Muscle layer of colon (tissue), 2 donors: ENCODE data around the gene HENMT1.
"Not testable (repeated sequence)": the region's sequence is repeated elsewhere in the genome, so short reads cannot be mapped to it uniquely, and the experiment has no call there.

Experiments
- H3K27ac ChIP-seq: one replicate; pipeline ENCODE4 v1.7.0; 2013; ENCODE audit warnings: low read depth, mild to moderate bottlenecking, low read length, moderate library complexity
- H3K27me3 ChIP-seq, 2 donors: one replicate each; pipeline ENCODE4 v1.7.0; 2013; ENCODE audit warnings: low read length in 2 of 2, mild to moderate bottlenecking in 2 of 2; ENCODE audit not compliant: insufficient read depth in 2 of 2, control insufficient read depth in 1 of 2
- H3K36me3 ChIP-seq: one replicate; pipeline ENCODE4 v1.7.0; 2013; ENCODE audit warnings: mild to moderate bottlenecking, low read length; ENCODE audit not compliant: insufficient read depth
- H3K4me1 ChIP-seq: one replicate; pipeline ENCODE4 v1.7.0; 2013; ENCODE audit warnings: mild to moderate bottlenecking, low read length; ENCODE audit not compliant: insufficient read depth
- H3K4me3 ChIP-seq, 2 donors: one replicate each; pipeline ENCODE4 v1.7.0; 2013; ENCODE audit warnings: low read length in 2 of 2, low read depth in 1 of 2, mild to moderate bottlenecking in 1 of 2, moderate library complexity in 1 of 2
- H3K9ac ChIP-seq: one replicate; pipeline ENCODE4 v1.7.0; 2013; ENCODE audit warnings: low read length
- H3K9me3 ChIP-seq: one replicate; pipeline ENCODE4 v1.7.0; 2013; ENCODE audit warnings: mild to moderate bottlenecking, low read length
- donor health status: abdominal sarcoma.
- donor health status: Adenocarcinoma of cecum.

The HENMT1 gene

DNA sequence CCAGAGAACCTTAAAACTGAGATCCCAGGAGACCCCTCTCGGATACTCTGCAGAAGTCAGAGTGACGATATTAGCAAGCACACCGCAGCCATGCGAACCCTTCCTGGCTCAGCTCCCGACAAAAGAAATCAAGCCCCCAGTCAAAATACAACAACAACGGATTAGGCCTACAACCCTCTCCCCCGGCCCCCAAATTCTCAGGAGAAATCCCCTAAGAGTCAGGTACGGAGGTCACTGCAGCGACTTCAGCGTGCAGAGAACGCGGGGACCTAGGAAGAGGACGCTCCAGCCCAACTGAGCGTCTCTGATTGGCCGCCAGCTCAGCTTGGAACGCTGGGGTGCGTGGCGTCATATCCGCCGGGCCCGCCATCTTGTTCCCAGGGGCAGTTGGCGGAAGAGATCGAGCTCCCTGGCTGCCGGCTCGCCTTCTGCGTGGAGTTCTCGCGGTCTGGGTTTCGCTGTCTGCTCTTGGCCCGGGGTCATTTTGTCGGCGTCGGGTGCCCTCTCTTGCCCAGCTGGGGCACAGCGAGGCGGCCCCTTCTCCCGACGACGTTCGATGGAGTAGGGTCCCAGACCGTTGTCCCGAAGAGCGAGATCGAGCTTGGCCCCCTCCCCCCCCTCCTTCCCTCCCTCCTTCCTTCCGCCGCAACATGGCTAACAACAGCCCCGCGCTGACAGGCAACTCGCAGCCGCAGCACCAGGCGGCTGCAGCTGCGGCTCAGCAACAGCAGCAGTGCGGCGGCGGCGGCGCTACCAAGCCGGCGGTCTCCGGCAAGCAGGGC is 31.2 kb upstream of the HENMT1 start, which contains the start of gene PRPF38B:
PRPF38B (plus strand) TSS at position 369 of the 782 bp plus-strand sequence; CDS start at position 651, 282 bp downstream.
- peak within 1 kb of the TSS; percentile 90 for H3K27ac ChIP-seq
- peak within 1 kb of the TSS; percentile 75 for H3K9ac ChIP-seq
- no peaks in the 10 kb centered on the region for H3K9me3 ChIP-seq
- H3K4me1 ChIP-seq, result peaks cover 23% of the 10 kb centered on the region
- H3K4me3 ChIP-seq, result peak within 1 kb of the TSS; percentile 67 to 97
- peaks cover 16% of the 10 kb centered on the region for H3K36me3 ChIP-seq
- H3K27me3 ChIP-seq, result no peaks in the 10 kb centered on the region

DNA sequence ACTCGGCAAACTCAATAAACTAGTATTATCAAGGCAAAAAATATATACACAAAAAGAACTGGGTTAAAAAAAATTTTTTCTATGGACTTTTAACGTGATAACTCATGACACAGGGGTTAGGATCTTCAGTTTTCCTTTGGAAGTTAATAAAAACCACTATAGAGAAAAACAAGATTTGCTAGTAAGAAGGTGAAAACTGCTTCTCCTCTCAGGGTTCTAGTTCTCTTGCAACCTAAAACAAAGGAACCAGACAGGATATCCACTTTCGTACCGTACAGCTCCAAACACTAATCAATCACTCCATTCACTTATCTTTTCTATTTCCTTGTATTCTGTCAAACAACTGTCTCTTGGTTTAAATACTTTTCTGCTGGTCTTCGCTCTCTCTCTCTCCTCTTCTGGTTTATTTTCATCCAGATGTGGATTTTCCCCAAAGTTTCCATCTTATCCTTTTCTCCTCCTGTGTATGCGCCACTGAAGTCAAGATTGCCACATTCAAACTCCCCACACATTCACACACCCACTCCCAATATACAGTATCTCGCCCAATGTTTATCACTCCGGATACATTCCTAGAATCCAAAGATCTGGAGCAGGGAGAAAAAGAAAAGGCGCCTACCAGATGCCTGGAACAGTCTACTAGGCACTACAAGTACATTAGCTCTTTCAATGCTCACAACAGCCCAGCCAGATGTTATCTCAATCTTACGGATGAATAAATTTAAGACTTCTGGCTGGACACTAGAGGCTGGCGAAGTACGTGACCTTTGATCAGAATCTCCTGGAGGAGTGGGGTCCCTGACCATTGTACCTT is 30.4 kb upstream of the HENMT1 start:
- peaks cover 23% of the 10 kb centered on the region for H3K4me1 ChIP-seq
- H3K27me3 ChIP-seq, result no peaks in the 10 kb centered on the region
- peak overlapping the region; percentile 75 for H3K9ac ChIP-seq
- peak overlapping the region; percentile 90 for H3K27ac ChIP-seq
- H3K9me3 ChIP-seq, result no peaks in the 10 kb centered on the region
- peaks cover 8% of the 10 kb centered on the region for H3K36me3 ChIP-seq
- peak overlapping the region; percentile 67 to 97 for H3K4me3 ChIP-seq

DNA sequence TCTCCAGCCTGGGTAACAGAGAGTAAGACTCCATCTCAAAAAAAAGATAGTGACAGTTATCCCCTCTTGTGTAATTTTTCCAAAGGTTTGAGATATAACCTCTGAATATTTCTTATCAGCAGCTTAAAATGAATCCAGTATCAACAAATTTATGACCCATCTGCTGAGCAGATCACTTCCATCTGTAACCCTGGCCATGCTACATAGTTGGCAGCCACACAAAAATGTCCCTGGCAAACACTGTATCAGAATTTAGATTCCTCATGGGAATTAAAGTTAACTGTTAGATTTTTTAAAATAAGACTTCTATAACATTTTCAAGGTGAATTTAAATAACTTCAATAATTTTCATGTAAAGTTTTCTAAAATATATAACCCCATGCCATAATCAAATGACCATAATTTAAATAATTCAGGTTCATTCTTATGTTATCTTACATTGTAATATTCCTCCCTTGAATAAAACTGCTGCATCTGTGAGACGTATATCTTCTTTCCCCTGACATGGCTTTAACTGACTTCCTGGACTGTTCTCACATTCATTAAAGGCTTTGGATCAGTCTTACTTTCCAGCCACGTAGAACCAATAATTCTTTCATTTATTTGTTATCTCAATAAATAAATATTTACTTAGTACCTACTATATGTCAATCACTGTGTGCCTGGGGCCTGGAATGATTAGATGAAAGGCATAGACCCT is 25.9 kb upstream of the HENMT1 start:
- Histone ChIP-seq H3K36me3 (no peaks in the 10 kb centered on the region), H3K27ac (no peak overlapping the region), H3K27me3 (no peaks in the 10 kb centered on the region), H3K9ac (no peak overlapping the region), H3K9me3 (no peaks in the 10 kb centered on the region), H3K4me3 (no peak overlapping the region), H3K4me1 (peaks cover 9% of the 10 kb centered on the region)

DNA sequence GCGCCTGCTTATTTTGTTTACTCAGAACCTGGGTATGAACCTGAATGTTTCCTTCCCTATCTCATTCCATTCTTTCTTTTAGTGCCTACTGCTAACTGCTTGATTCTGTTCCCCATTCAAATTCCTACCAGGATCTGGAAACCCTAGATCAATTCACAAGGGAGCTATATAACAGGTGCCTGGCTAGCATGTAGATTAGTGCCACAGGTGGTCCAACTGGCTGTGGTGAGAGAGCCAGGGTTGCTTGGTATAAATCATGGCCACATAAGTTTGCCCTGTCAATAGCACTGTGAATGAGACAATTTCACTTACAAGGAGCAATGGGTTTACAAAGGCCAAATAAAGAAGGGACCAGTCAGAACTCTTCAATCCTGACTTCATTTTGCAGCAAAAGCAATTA is 24.6 kb upstream of the HENMT1 start:
- Histone ChIP-seq H3K4me3 (no peak overlapping the region), H3K9ac (no peak overlapping the region), H3K36me3 (no peaks in the 10 kb centered on the region), H3K27me3 (no peaks in the 10 kb centered on the region), H3K9me3 (no peaks in the 10 kb centered on the region), H3K27ac (no peak overlapping the region), H3K4me1 (no peaks in the 10 kb centered on the region)

DNA sequence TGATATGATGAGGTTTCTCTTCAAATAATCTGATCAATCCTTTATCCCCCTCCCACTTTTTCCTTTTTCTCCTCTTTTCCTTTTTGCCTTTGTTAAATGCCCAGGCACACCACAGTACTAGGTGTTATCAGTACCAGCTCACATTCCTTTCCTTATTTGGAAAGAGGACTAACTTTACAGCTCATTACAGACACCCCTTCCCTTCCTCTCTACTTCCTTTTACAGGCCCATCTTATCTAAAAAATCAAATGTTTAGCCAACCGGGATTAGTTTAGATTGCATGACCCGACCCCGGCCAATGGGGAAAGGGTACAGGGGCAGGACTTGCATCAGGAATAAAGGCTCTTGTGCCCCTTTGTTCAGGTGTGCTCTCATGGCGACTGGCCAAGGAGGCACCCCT is 20.8 kb upstream of the HENMT1 start:
- H3K4me3 ChIP-seq, H3K27ac ChIP-seq, H3K4me1 ChIP-seq, H3K36me3 ChIP-seq, H3K9ac ChIP-seq, H3K9me3 ChIP-seq, H3K27me3 ChIP-seq: not testable (repeated sequence)

DNA sequence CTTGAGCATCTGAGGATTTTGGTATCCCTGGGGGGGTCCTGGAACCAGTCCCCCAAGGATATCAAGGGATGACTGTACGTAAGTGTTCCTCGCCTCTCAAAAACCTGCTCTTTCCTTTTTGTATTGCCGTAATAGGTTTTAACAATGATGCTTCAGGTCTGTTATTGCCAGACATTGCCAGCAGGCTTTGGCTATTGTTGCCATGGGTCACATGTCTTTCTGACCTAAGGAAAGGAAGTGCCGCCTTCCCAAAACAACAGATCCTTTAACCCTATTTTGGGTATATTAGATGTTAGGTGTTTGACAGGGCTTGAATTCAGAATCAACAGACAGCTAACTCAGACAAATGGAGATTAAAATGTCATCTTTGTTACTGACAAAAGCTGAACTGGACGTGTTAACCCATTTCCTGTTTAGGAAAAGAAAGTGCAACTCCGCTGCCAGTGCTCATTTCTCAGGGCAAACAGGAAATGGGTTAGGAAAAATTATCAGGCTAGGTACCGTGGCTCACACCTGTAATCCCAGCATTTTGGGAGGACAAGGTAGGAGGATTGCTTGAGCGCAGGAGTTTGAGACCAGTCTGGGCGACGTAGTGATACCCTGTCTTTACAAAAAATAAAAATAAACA is 18.8 kb upstream of the HENMT1 start:
- Histone ChIP-seq H3K27me3 (no peaks in the 10 kb centered on the region), H3K9me3 (no peaks in the 10 kb centered on the region), H3K4me3 (no peak overlapping the region), H3K9ac (no peak overlapping the region), H3K27ac (no peak overlapping the region), H3K36me3 (no peaks in the 10 kb centered on the region), H3K4me1 (no peaks in the 10 kb centered on the region)

DNA sequence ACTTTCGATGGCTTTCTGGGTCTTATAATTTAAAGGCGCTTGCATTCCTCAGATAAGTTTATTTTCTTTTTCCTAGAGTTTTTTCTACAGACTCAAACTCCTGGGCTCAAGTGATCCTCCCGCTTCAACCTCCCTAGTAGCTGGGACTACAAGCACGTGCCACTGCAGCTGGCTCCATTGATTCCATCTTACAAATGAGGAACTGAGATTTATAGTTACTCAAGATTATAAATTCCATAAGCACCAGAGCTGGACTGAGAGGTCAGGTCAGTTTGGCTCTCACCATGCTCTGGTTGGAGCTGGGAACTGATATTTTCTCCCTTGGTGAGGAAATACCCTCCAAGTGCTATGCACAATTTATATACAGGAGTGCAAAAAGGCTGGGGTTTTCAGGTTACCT is 17.8 kb upstream of the HENMT1 start:
- Histone ChIP-seq H3K9me3 (no peaks in the 10 kb centered on the region), H3K27ac (no peak overlapping the region), H3K27me3 (no peaks in the 10 kb centered on the region), H3K4me1 (no peaks in the 10 kb centered on the region), H3K9ac (no peak overlapping the region), H3K4me3 (no peak overlapping the region), H3K36me3 (no peaks in the 10 kb centered on the region)

DNA sequence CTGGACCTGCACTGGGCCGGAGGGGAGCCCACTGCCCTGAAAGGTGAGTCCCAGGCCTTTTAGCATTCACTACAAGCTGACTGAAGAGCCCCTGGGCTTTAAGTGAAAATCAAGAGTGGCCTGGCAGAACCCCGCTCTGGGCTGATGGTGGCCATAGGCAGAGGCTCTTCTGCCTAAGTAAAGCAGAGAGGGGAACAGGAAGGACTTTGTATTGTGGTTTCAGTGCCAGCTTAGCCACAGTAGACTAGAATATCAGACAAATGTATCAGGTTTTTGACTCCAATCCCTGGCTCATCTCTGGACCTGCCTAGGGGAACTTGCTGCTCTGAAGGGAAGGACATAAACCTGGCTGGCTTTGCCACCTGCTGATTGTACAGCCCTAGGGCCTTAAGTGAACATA is 10.2 kb upstream of the HENMT1 start:
- Histone ChIP-seq H3K36me3 (no peaks in the 10 kb centered on the region), H3K4me1 (no peaks in the 10 kb centered on the region), H3K9me3 (no peaks in the 10 kb centered on the region), H3K4me3 (no peak overlapping the region), H3K27me3 (no peaks in the 10 kb centered on the region), H3K27ac (no peak overlapping the region), H3K9ac (no peak overlapping the region)

DNA sequence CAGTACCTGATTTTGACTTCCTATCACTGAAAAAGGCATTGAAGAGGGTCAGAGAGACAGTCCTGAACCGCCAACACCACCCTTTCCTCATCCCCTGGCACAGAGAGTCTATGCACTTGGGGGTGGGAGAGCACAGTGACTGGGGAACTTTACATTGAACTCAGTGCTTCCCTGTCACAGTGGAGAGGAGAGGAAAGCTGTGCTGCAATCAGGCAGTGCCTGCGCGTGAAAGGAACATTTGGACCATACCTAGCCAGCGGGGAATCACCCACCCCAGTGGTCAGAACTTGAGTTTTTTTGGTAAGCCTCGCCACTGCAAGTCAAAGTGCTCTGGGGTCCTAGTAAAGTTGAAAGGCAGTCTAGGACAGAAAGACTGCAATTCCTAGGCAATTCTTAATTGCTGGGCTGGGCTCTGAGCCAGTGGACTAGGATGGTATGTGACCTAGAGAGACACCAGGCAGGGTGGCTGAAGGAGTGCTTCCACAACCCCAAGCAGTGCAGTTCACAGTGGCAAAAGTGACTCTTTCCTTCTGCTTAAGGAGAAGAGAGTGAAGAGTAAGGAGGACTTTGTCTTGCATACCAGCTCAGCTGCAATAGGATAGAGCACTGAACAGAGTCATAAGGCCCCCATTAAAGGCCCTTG is 9.4 kb upstream of the HENMT1 start:
- Histone ChIP-seq H3K4me1 (no peaks in the 10 kb centered on the region), H3K9me3 (no peaks in the 10 kb centered on the region), H3K4me3 (no peak overlapping the region), H3K9ac (no peak overlapping the region), H3K27ac (no peak overlapping the region), H3K36me3 (no peaks in the 10 kb centered on the region), H3K27me3 (no peaks in the 10 kb centered on the region)

DNA sequence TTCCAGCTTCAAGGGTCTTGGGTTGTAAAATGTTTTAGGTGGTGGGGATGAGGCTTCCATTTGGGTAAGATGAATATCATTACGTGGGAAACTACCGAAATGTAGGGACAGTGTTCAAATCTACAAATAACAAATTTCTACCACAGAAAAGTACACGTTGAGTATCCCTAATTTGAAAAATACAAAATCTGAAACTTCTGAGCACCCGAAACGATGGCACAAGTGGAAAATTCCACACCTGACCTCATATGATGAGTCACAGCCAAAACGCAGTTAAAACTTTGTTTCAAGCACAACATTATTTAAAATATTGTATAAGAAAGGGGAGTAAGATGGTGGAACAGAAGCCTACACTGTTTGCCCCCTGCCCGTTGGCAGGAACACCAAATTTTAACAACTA is 8.8 kb upstream of the HENMT1 start:
- H3K27ac ChIP-seq, result no peak overlapping the region
- no peaks in the 10 kb centered on the region for H3K36me3 ChIP-seq
- H3K4me3 ChIP-seq, result no peak overlapping the region
- H3K9me3 ChIP-seq, result no peaks in the 10 kb centered on the region
- H3K9ac ChIP-seq, result no peak overlapping the region
- H3K27me3 ChIP-seq, result no peaks in the 10 kb centered on the region
- no peaks in the 10 kb centered on the region for H3K4me1 ChIP-seq

DNA sequence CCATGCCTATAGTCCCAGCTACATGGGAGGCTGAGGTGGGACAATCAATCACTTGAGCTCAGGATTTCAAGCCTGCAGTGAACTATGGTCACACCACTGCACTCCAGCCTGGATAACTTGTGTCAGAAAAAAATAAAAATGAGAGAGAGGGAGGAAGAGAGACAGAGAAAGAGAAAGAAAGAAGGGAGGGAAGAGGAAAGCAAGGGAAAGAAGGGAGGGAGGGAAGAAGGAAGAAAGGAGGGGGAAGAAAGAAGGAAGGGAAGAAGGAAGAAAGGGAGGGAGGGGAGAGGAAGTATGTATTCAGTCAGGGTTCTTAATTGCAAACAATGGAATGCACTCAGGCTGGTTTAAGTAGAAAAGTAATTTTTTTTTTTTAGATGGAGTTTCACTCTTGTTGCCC is 7.9 kb upstream of the HENMT1 start:
- no peaks in the 10 kb centered on the region for H3K36me3 ChIP-seq
- H3K4me1 ChIP-seq, result no peaks in the 10 kb centered on the region
- H3K9me3 ChIP-seq, result no peaks in the 10 kb centered on the region
- no peak overlapping the region for H3K9ac ChIP-seq
- H3K27ac ChIP-seq, result no peak overlapping the region
- H3K27me3 ChIP-seq, result no peaks in the 10 kb centered on the region
- no peak overlapping the region for H3K4me3 ChIP-seq
